Measurements from ENCODE around the gene FER1L5.

Gene FER1L5

GRCh38 chr2:96753661-96754282 is 111.2 kb downstream of the FER1L5 start:
- TF ChIP-seq GATA2 (IDR thresholded peaks at IDR 0.05; ENCODE audit: low read depth, low read length) (no peak), GATA3 (IDR thresholded peaks at IDR 0.05; ENCODE audit: low read depth, low read length) (no peak)

- TF ChIP-seq GATA3 (IDR thresholded peaks at IDR 0.05; ENCODE audit: low read depth, low read length) = no peak
- TF ChIP-seq GATA2 (IDR thresholded peaks at IDR 0.05; ENCODE audit: low read depth, low read length) = no peak
Observed at GRCh38 chr2:96754317-96754716, 111.8 kb downstream of the FER1L5 start.
